Measurements from ENCODE around the gene HIVEP1.

GRCh38 chr6:12111363-12111670 is 99.2 kb downstream of the HIVEP1 start:
- TF ChIP-seq ZNF423 (CRISPR knock-in tag; IDR thresholded peaks at IDR 0.05) (no peak), ZNF138 (CRISPR knock-in tag; conservative IDR thresholded peaks at IDR 0.05) (no peak), ATF1 (CRISPR knock-in tag; IDR thresholded peaks at IDR 0.05) (no peak), NFYB (CRISPR knock-in tag; conservative IDR thresholded peaks at IDR 0.05; ENCODE audit: low read depth) (no peak), PREB (CRISPR knock-in tag; IDR thresholded peaks at IDR 0.05; ENCODE audit: borderline replicate concordance) (no peak)

Data from WTC11 (cell line).